GM21619 (cell line): ENCODE results near the gene ATP8A2.

Source experiments
- ATAC-seq: cut with Tn5 transposase; IDR thresholded peaks from one replicate; pipeline ENCODE4 v1.9.1; 2021; ENCODE audit not compliant: unreplicated experiment

Gene ATP8A2

GRCh38 chr13:26022538-26023292 is 650.9 kb downstream of the ATP8A2 start:
- no peak for ATAC-seq

GRCh38 chr13:26024558-26024957 is 652.8 kb downstream of the ATP8A2 start:
- ATAC-seq: no peak

GRCh38 chr13:26025196-26025595 is 653.4 kb downstream of the ATP8A2 start:
- no peak for ATAC-seq

GRCh38 chr13:26025771-26026170 is 654.0 kb downstream of the ATP8A2 start:
- ATAC-seq: no peak

GRCh38 chr13:26026211-26026610 is 654.4 kb downstream of the ATP8A2 start:
- ATAC-seq: no peak

- ATAC-seq: no peak
Measured at GRCh38 chr13:26029581-26030136, 657.9 kb downstream of the ATP8A2 start.

- no peak for ATAC-seq
Measured at GRCh38 chr13:26030331-26030730, 658.6 kb downstream of the ATP8A2 start.

- ATAC-seq: no peak
Measured at GRCh38 chr13:26034018-26034417, 662.2 kb downstream of the ATP8A2 start.

- no peak for ATAC-seq
Measured at GRCh38 chr13:26036383-26036782, 664.6 kb downstream of the ATP8A2 start.

- no peak for ATAC-seq
Measured at GRCh38 chr13:26037302-26037701, 665.5 kb downstream of the ATP8A2 start.

GRCh38 chr13:26038931-26039475 is 667.2 kb downstream of the ATP8A2 start:
- no peak for ATAC-seq

- no peak for ATAC-seq
Measured at GRCh38 chr13:26041444-26041843, 669.7 kb downstream of the ATP8A2 start.

- no peak for ATAC-seq
Measured at GRCh38 chr13:26042785-26043184, 671.0 kb downstream of the ATP8A2 start.

- no peak for ATAC-seq
Measured at GRCh38 chr13:26045142-26045541, 673.4 kb downstream of the ATP8A2 start.

GRCh38 chr13:26046639-26047038 is 674.9 kb downstream of the ATP8A2 start:
- no peak for ATAC-seq

GRCh38 chr13:26047040-26047439 is 675.3 kb downstream of the ATP8A2 start:
- no peak for ATAC-seq

GRCh38 chr13:26048741-26049140 is 677.0 kb downstream of the ATP8A2 start:
- no peak for ATAC-seq

- ATAC-seq: no peak
Measured at GRCh38 chr13:26050568-26051230, 678.9 kb downstream of the ATP8A2 start.

- ATAC-seq: no peak
Measured at GRCh38 chr13:26051231-26051656, 679.5 kb downstream of the ATP8A2 start.

- no peak for ATAC-seq
Measured at GRCh38 chr13:26051657-26052311, 680.0 kb downstream of the ATP8A2 start, which contains the start of gene SHISA2. SHISA2 (minus strand) TSS chr13:26052016; CDS start chr13:26050975, 1,041 bp downstream.

- ATAC-seq: no peak
Measured at GRCh38 chr13:26052337-26052736, 680.6 kb downstream of the ATP8A2 start.
